HUDEP-2 (cell line): ENCODE measurements around the gene ANGPT4.

ENCODE experiments used
- DNase-seq, 76 experiments: peaks; one replicate each; lab custom pipeline; 2025; ENCODE audit not compliant: unreplicated experiment in 76 of 76; lab: John Stamatoyannopoulos, UW

Gene ANGPT4

DNA sequence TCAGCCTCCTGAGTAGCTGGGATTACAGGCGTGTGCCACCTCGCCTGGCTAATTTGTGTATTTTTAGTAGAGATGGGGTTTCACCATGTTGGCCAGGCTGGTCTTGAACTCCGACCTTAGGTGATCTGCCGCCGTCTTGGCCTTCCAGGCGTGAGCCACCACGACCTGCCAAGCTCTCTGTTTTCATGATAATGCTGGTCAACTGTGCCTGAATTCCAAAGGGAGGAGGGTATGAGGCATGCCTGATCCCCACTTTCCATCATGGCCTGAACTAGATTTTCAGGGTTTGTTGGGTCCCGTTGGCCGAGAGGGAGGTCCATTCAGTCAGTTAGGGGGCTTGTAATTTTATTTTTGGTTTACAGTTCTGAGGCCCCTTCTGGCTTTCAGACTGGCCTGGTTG, 28.0 kb upstream of the ANGPT4 start:
- DNase-seq, result no peak

DNA sequence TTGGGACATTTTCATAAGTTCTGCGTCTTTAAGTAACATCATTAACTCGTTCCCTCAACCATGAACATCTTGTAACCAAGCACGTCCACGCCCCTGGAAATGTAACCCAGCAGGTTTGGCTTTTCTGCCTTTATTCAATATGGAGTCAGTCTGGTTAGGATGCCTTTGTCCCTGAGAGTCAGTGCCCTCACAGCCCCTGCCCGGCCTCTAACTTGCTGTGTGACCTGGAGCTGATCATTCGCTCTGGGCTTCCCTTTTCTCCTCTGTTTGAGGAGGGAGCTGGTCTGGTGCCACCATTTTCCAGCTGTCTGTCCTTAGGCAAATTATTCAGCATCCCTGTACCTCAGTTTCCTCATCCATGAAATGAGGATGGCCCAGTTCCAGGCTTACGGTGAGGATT, 26.5 kb upstream of the ANGPT4 start:
- DNase-seq, result no peak

- no peak for DNase-seq
Observed at GRCh38 chr20:940926-941325, 24.8 kb upstream of the ANGPT4 start.

DNA sequence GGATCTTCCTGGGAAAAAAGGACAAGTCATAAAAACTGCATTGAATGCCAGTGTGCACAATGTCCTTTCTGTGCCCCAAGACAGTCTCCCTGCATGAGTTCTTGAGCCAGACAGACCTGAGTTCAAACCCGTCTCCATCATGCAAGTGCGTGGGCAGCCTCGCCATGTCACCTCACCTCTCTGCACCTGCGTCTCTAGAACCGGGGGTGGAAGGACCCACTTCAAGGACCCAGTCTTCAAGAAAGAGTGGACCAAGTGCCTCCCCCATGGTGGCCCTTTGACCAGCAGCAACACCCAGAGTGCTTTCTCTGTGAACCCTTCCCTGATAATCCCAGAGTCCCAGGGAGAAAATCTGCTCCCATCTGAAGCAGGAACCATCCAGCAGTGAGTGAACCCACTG, 23.5 kb upstream of the ANGPT4 start:
- DNase-seq, result peak in 1 of 76 experiments; percentile 9

GRCh38 chr20:934186-934840, 18.2 kb upstream of the ANGPT4 start:
- DNase-seq, result no peak

DNA sequence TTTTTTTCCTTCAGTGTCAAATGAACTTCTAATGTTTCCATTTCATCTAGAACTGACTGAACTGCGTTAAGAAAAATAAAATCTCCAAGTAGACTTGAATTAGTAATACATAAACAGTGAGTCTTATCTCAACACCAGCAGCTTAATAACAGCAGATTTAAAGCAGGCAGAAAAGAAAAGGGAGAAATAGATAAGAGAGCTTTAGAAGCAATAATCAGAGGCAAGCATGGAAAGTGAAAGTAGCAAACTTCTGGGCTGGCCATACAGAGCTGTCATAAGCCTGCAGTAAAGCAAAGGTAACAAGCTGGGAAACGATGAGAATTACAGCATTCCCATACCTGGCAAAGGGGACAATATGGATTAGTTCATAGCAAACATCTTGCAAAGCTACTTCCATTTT, 16.9 kb upstream of the ANGPT4 start:
- DNase-seq, result no peak

DNA sequence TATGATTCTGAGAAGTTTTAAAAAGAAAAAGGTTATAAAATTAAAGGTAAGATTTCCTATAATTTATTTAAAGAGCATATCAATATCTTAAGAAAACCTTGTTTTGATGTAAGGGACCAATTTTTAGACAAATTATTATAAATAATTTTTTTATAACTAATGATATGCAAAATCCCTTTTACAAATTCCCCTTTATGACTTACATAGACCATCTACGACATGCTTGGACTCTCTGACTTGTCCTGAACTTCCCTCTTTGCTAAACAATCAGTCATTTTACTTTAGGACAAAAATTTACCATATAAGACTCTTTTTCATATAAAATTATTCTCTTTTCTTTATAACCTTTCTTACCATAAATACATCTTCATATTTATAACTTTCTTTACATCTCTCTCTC, 15.3 kb upstream of the ANGPT4 start:
- no peak for DNase-seq

- DNase-seq, result no peak
Observed at GRCh38 chr20:926670-927069, 10.5 kb upstream of the ANGPT4 start.

GRCh38 chr20:925516-925915, 9.4 kb upstream of the ANGPT4 start:
- no peak for DNase-seq

DNA sequence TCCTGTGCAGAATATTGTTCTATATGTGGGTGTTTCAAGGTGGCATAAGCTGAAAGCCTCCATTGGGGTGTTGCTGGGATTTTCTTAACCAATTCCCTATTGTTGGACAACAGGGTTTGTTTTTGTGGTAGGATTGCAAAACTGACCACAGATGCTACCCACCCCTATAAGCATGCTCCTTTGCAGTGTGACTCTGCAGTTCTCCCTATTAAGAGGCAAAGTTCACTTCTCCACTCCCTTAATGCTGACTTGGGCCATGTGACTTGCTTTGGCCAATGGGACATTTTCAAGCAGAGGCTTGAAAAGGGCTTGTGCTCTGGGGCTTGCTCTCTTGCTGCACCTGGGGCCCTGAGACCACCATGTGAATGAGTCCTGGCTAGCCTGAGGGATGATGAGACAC, 8.5 kb upstream of the ANGPT4 start:
- no peak for DNase-seq

GRCh38 chr20:922781-923180, 6.6 kb upstream of the ANGPT4 start:
- DNase-seq, result no peak

- DNase-seq, result no peak
Observed at GRCh38 chr20:921068-921467, 4.9 kb upstream of the ANGPT4 start.

- DNase-seq, result no peak
Observed at GRCh38 chr20:920311-920710, 4.2 kb upstream of the ANGPT4 start.

- DNase-seq, result no peak
Observed at GRCh38 chr20:919491-919916, 3.4 kb upstream of the ANGPT4 start.

GRCh38 chr20:917416-917815, 1.3 kb upstream of the ANGPT4 start:
- DNase-seq, result no peak

DNA sequence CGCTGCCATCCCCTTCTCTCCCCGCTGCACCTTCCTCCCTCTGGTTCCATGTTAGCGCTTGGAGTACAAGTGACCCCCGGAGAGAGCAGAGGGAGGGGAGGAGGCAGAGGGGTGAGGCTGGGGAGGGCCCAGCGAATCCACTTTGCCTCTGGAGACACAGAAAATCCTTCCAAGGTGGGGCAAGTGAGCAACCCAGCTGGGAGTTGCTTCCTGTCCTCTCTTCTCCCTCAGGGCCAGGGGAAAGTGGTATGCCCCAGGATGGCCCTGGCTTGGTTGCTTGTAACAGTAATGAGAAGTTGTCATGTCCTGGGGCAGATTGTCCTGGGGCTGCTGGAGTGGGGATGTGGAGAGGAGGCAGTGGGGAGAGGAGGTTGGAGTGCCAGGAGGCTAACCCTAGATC, 691 bp upstream of the ANGPT4 start:
- DNase-seq, result no peak

GRCh38 chr20:914727-915498, 1.2 kb downstream of the ANGPT4 start:
- no peak for DNase-seq

GRCh38 chr20:913306-913849, 2.8 kb downstream of the ANGPT4 start:
- DNase-seq, result no peak

DNA sequence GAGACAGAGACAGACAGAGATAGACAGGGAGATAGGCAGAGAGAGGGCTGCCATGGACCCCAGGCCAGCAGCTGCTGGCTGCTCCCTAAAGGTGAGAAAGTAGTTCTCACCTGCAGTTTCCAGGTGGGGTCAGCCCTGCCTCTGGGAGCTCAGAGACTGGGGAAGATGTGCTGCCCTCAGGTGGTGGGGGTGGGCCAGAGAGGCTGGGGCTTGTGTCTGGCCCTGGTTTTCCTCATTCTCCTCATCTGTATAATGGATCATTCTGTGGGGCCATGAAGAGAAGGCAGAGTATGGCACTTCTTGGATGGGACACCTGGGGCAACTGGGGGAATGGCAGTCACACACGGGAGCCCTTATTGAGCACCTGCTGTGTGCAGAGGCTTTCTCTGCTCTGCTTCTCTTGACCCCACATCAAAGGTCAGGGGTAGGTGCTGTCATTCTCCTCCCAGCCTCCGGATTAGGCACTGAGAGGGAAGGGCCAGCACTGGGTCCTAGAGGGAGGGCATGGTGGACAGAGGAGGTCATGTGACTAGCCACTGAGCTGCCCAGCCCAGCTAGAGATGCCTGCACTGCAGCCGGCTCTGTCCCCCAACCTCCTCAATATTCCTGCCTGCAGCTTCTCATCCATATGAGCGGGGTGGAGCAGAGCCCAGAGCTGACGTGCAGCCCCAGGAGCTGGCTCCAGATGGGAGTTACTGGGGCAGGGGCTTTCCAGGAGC, 4.1 kb downstream of the ANGPT4 start:
- DNase-seq, result no peak

GRCh38 chr20:910870-911770, 5.0 kb downstream of the ANGPT4 start:
- no peak for DNase-seq
